Heart left ventricle (tissue), 13 donors: ENCODE measurements around the gene DEXI.

Experiments
- CTCF ChIP-seq, 12 donors: fragments of 200-600 bp; sonication (generic) in 4 of 12; IDR thresholded peaks; one replicate each; pipeline versions ENCODE4 v1.5.0 to v1.8.0; 2018 to 2022; ENCODE audit warnings: antibody characterized with exemption in 12 of 12, mild to moderate bottlenecking in 5 of 12
- POLR2A ChIP-seq, 2 donors: fragments of 450-650 bp; IDR thresholded peaks; one replicate each; pipeline ENCODE4 v1.6.1; 2017; ENCODE audit warnings: antibody characterized with exemption in 2 of 2, mild to moderate bottlenecking in 2 of 2, moderate library complexity in 2 of 2
- donor health status: ischemic (EF 13 %, LVEDD 7.1; RV severe dilation, severe dysfunction).
- donor health status: DM: no; HTN: yes; CAD: no.
- donor health status: DM: no; HTN: no; CAD: no.
- donor health status: ischemic (EF 25% LVEDD 6.9; RV normal size, moderate dysfunction).
- donor health status: ischemic (EF 25% LVEDD 5.7; RV mildly dilated, moderate dysfunction).
- donor health status: ischemic (EF 35%, LVEDD 5.7; RV mildly dilated, moderate dysfunction).
- donor health status: nonischemic (EF 11% LVEDD 7.7; RV severe dilation, severe dysfunction).
- donor health status: DM: yes; HTN: yes; CAD: no.
- donor health status: PGD.
- donor health status: ischemic (EF 29% LVEDD 5.4; RV normal size, mild dysfunction).
- donor health status: nonischemic (EF 23%, LVEDD 6.1; RV moderate dilation, normal function).

- TF ChIP-seq CTCF (IDR thresholded peaks at IDR 0.05) = no peak
- no peak for TF ChIP-seq POLR2A (IDR thresholded peaks at IDR 0.05)
These were observed 37.7 kb upstream of the DEXI start for GRCh38 chr16:10979717-10980601.
